Activated CD4-positive, alpha-beta T cell treated with anti-CD3 and anti-CD28 coated beads, Interleukin-2, amount 10 ng/mL, durations not matched to agents 7 days and 5 days (primary cell): ENCODE measurements around the gene IPO9. TPM values are rescaled to one million over a fixed set of nuclear protein-coding genes. Genes with fewer than 3 reads are reported as not detected.

Experiments used
- CTCF ChIA-PET: fragments of 350-600 bp; sonication (Branson Sonifier 250); formaldehyde crosslinking; loops from one replicate; lab custom pipeline; 2021; ENCODE audit warnings: antibody characterized with exemption; lab: Charles Lee
- POLR2A ChIA-PET: fragments of 350-600 bp; sonication (Branson Sonifier 250); formaldehyde crosslinking; loops from one replicate; lab custom pipeline; 2021; ENCODE audit warnings: antibody characterized with exemption; lab: Charles Lee
- DNase-seq: peaks from one replicate; pipeline ENCODE4 v3.0.0-alpha.2; 2020
- H3K27ac Mint-ChIP-seq: one replicate; pipeline ENCODE4 v1.8.0; 2021; ENCODE audit warnings: mild to moderate bottlenecking, moderate library complexity, mixed read lengths
- H3K27me3 Mint-ChIP-seq: one replicate; pipeline ENCODE4 v1.8.0; 2021; ENCODE audit warnings: mixed read lengths
- H3K36me3 Mint-ChIP-seq: one replicate; pipeline ENCODE4 v1.8.0; 2021; ENCODE audit warnings: low read depth, mixed read lengths
- H3K4me1 Mint-ChIP-seq: one replicate; pipeline ENCODE4 v1.8.0; 2021; ENCODE audit warnings: mixed read lengths
- H3K4me3 Mint-ChIP-seq: one replicate; pipeline ENCODE4 v1.8.0; 2021; ENCODE audit warnings: mild to moderate bottlenecking, moderate library complexity, mixed read lengths
- H3K9me3 Mint-ChIP-seq: one replicate; pipeline ENCODE4 v1.8.0; 2021; ENCODE audit warnings: mixed read lengths
- total RNA-seq, 2 experiments: library from RNA; stranded (reverse); gene quantifications; one replicate each; pipeline ENCODE4 v1.2.3, GENCODE V29; 2021

The IPO9 gene
- total RNA-seq, 2 experiments from 2014 or later: 47.9 to 52.4 TPM

- no peak for DNase-seq
- Mint-ChIP-seq H3K27me3 (peaks cover 34% of the 10 kb centered on the region), H3K27ac (no peak overlapping the region), H3K36me3 (no peaks in the 10 kb centered on the region), H3K9me3 (no peaks in the 10 kb centered on the region), H3K4me3 (no peak overlapping the region), H3K4me1 (peaks cover 5% of the 10 kb centered on the region)
- CTCF ChIA-PET: interaction anchor here (0.6 to 2.2 kb wide), 4 partner anchors 8 to 79 kb away, joined by 3 to 26 read pairs (median 5); partner anchors contain the start of gene IPO9
- POLR2A ChIA-PET: no interaction called here
Observed at GRCh38 chr1:201886103-201886885, 57.3 kb downstream of the IPO9 start.

DNA sequence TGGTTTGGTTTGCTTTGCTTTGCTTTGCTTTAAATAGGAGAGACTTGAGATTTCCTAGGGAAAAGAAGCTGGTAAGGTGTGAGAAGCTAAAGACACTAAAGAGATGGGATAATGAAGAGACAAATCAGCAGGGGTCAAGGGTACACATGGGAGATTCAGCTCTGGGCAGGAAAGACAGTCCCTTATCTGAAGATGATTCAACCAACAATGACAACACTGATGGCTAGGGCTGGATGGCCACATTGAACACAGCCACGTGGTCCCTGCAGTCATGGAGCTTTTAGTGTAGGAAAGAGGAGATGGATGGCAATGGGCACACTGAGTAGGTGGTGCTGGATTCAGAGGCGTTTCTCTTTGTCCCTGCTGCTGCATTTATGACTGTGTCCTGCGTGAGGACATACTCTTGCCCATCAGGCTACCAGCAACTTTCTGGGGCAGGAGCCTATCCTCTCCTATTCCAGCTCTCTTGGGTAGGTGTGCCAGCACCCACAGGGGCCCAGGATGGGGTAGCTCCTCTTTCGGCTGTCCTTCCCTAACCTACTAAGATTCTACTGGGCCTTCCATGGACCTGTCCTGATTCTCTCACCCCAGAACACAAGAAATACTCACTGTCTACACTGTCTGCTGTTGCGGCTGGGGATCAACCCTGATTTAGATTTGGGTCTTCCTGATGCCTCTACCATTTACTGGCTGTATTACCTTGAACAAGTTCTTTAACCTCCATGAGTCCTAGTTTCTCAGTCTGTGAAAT lies 58.3 kb downstream of the IPO9 start:
- no peaks in the 10 kb centered on the region for H3K36me3 Mint-ChIP-seq
- POLR2A ChIA-PET: no interaction called here

DNA sequence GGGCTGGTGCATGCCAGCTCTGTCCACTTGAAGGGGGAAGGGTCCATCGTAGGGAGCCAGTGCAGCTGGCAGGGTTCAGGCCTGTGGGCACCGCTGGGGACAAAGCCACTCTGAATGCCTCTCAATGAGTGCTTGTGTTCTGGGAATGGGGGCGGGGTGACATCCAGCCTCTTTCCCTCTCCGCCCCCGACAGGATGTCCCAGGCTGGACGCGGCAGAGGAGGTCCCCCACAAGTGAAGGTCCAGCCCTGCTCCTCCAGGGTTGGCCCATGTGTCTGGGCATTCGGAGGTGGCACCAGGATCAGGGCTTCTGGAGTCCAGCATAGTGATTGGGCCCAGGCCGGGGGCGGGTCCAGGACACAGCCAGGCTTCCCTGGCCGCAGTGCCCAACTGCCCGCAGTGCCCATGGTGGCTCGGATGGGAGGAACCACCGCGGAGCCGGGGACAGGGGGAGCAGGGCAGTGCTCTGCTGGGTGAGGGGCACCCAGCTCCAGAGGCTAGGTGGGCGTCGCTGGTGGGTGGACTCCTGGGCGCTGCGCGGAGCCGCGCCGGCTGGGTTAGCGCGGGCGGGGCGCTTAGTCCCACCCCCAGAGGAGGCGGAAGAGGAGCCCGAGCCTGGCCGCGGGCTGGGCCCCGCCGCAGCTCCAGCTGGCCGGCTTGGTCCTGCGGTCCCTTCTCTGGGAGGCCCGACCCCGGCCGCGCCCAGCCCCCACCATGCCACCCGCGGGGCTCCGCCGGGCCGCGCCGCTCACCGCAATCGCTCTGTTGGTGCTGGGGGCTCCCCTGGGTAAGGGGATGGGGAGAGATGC lies 59.5 kb downstream of the IPO9 start, which contains the start of gene SHISA4:
TSS of gene SHISA4 (plus strand) at position 617 of the 808 bp plus-strand sequence. CDS start at position 714, 97 bp downstream.
- POLR2A ChIA-PET: no interaction called here
- peak; percentile 14 for DNase-seq
- no peaks in the 10 kb centered on the region for H3K36me3 Mint-ChIP-seq
- H3K27me3 Mint-ChIP-seq: peaks cover 44% of the 10 kb centered on the region
- CTCF ChIA-PET: no interaction called here
- H3K4me3 Mint-ChIP-seq: peak within 1 kb of the TSS; percentile 26
- no peak within 1 kb of the TSS for H3K27ac Mint-ChIP-seq
- H3K4me1 Mint-ChIP-seq: peaks cover 5% of the 10 kb centered on the region
- no peaks in the 10 kb centered on the region for H3K9me3 Mint-ChIP-seq

More for the DNA sequence above, 58.3 kb downstream of the IPO9 start:
- H3K4me1 Mint-ChIP-seq: peaks cover 5% of the 10 kb centered on the region
- H3K27ac Mint-ChIP-seq: no peak overlapping the region
- no peaks in the 10 kb centered on the region for H3K9me3 Mint-ChIP-seq
- CTCF ChIA-PET: interaction anchor here (1.2 to 2.2 kb wide), 2 partner anchors 9 kb away, joined by 7 to 26 read pairs; no protein-coding TSS in a partner anchor
- H3K27me3 Mint-ChIP-seq: peaks cover 40% of the 10 kb centered on the region
- DNase-seq: no peak
- no peak overlapping the region for H3K4me3 Mint-ChIP-seq

- Mint-ChIP-seq H3K27ac (no peak overlapping the region), H3K27me3 (peaks cover 44% of the 10 kb centered on the region), H3K4me1 (peaks cover 5% of the 10 kb centered on the region), H3K4me3 (peak overlapping the region; percentile 26), H3K36me3 (no peaks in the 10 kb centered on the region), H3K9me3 (no peaks in the 10 kb centered on the region)
- POLR2A ChIA-PET: no interaction called here
- CTCF ChIA-PET: interaction anchor here (0.9 kb wide), 1 partner anchor 46 kb away, joined by 3 read pairs; no protein-coding TSS in a partner anchor
- DNase-seq: no peak
Observed at GRCh38 chr1:201889090-201889968, 60.4 kb downstream of the IPO9 start.

DNA sequence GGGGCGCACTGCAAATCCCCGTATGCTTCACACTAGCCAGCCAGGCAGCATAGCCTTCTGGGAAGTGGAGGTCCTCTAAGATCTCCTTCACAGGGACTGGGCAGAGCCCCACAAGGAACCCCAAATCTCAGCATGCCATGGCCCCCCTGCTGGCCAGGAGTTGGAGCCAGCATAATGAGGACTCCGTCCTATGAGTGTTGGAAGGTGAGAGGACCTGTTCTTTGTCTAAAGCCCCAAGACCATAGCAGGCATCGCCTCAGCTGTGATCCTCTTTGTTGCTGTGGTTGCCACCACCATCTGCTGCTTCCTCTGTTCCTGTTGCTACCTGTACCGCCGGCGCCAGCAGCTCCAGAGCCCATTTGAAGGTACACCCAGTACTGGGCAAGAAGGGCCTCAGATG lies 61.3 kb downstream of the IPO9 start:
- CTCF ChIA-PET: interaction anchor here (0.9 kb wide), 1 partner anchor 47 kb away, joined by 3 read pairs; no protein-coding TSS in a partner anchor
- no peaks in the 10 kb centered on the region for H3K9me3 Mint-ChIP-seq

DNA sequence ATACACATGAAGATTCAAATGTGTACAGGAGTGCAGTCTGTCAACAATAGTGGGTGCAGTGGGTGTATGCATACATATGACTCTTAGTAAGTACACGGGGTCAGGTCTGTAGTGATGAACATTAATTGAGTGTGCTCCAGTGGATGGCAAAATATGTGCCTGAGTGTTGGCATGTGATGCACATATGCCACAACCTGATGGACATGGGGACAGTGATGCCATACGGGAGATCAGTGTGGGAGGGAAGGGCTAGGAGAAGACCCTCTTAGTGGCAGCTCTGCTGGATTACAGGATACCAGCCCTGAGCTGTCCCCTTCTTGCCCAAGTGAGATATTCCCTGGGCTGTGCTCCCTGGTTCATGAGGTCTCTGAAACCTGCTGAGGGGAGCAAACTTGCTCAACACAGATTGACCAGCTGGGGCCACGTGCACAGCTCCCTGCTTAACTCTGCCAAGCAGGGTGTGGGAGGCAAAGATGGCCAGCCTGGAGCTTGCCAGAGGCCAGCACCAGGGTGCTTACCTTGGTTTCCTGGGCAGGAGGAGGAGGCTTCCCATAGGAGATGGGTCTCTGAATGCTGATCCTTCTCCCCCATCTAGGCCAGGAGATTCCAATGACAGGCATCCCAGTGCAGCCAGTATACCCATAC lies 62.0 kb downstream of the IPO9 start:
- Mint-ChIP-seq H3K27me3 (peaks cover 44% of the 10 kb centered on the region), H3K4me1 (peaks cover 11% of the 10 kb centered on the region), H3K27ac (no peak overlapping the region), H3K9me3 (no peaks in the 10 kb centered on the region), H3K4me3 (no peak overlapping the region), H3K36me3 (no peaks in the 10 kb centered on the region)
- POLR2A ChIA-PET: no interaction called here
- DNase-seq: no peak
- CTCF ChIA-PET: interaction anchor here (2.4 kb wide), 1 partner anchor 13 kb away, joined by 6 read pairs; no protein-coding TSS in a partner anchor

More for the DNA sequence above, 61.3 kb downstream of the IPO9 start:
- DNase-seq: no peak
- POLR2A ChIA-PET: no interaction called here
- no peaks in the 10 kb centered on the region for H3K36me3 Mint-ChIP-seq
- H3K4me1 Mint-ChIP-seq: peaks cover 6% of the 10 kb centered on the region
- no peak overlapping the region for H3K27ac Mint-ChIP-seq
- peaks cover 44% of the 10 kb centered on the region for H3K27me3 Mint-ChIP-seq
- H3K4me3 Mint-ChIP-seq: no peak overlapping the region

DNA sequence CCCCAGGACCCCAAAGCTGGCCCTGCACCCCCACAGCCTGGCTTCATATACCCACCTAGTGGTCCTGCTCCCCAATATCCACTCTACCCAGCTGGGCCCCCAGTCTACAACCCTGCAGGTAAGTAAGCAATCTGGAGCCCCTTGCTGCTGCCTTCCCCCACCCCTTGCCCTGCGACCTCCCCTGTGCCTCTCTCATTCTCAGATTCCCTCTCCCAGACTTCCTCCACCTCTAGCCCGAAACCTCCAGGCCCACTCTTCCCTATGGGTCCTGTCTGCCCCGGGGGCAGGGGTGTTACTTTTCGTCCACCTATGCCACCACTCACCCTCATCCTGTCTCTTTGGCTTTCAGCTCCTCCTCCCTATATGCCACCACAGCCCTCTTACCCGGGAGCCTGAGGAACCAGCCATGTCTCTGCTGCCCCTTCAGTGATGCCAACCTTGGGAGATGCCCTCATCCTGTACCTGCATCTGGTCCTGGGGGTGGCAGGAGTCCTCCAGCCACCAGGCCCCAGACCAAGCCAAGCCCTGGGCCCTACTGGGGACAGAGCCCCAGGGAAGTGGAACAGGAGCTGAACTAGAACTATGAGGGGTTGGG lies 62.6 kb downstream of the IPO9 start:
- no peak for DNase-seq
- H3K27me3 Mint-ChIP-seq: peaks cover 42% of the 10 kb centered on the region
- H3K27ac Mint-ChIP-seq: no peak overlapping the region
- CTCF ChIA-PET: interaction anchor here (2.4 kb wide), 1 partner anchor 12 kb away, joined by 6 read pairs; no protein-coding TSS in a partner anchor
- H3K9me3 Mint-ChIP-seq: no peaks in the 10 kb centered on the region
- H3K4me1 Mint-ChIP-seq: peaks cover 17% of the 10 kb centered on the region
- H3K4me3 Mint-ChIP-seq: no peak overlapping the region
- H3K36me3 Mint-ChIP-seq: no peaks in the 10 kb centered on the region
- POLR2A ChIA-PET: interaction anchor here (0.6 kb wide), 1 partner anchor 91 kb away, joined by 3 read pairs; no protein-coding TSS in a partner anchor

GRCh38 chr1:201892211-201892610 lies 63.3 kb downstream of the IPO9 start:
- POLR2A ChIA-PET: interaction anchor here (0.6 kb wide), 1 partner anchor 91 kb away, joined by 3 read pairs; no protein-coding TSS in a partner anchor
- DNase-seq: no peak
- CTCF ChIA-PET: interaction anchor here (0.7 to 7.7 kb wide), 6 partner anchors 10 to 82 kb away, joined by 3 to 57 read pairs (median 3); no protein-coding TSS in a partner anchor
- Mint-ChIP-seq H3K27me3 (peaks cover 35% of the 10 kb centered on the region), H3K36me3 (no peaks in the 10 kb centered on the region), H3K27ac (no peak overlapping the region), H3K9me3 (no peaks in the 10 kb centered on the region), H3K4me1 (peaks cover 19% of the 10 kb centered on the region), H3K4me3 (no peak overlapping the region)

GRCh38 chr1:201893431-201893830 lies 64.5 kb downstream of the IPO9 start:
- no peak overlapping the region for H3K27ac Mint-ChIP-seq
- CTCF ChIA-PET: interaction anchor here (1.4 to 7.7 kb wide), 4 partner anchors 10 to 80 kb away, joined by 3 to 57 read pairs (median 28); no protein-coding TSS in a partner anchor
- no peak overlapping the region for H3K4me3 Mint-ChIP-seq
- DNase-seq: no peak
- H3K36me3 Mint-ChIP-seq: no peaks in the 10 kb centered on the region
- peaks cover 25% of the 10 kb centered on the region for H3K27me3 Mint-ChIP-seq
- POLR2A ChIA-PET: interaction anchor here (1.2 kb wide), 1 partner anchor 16 kb away, joined by 6 read pairs; no protein-coding TSS in a partner anchor
- H3K9me3 Mint-ChIP-seq: no peaks in the 10 kb centered on the region
- peaks cover 18% of the 10 kb centered on the region for H3K4me1 Mint-ChIP-seq

- Mint-ChIP-seq H3K4me3 (no peak overlapping the region), H3K9me3 (no peaks in the 10 kb centered on the region), H3K4me1 (peaks cover 17% of the 10 kb centered on the region), H3K27me3 (peaks cover 25% of the 10 kb centered on the region), H3K36me3 (no peaks in the 10 kb centered on the region), H3K27ac (no peak overlapping the region)
- ChIA-PET CTCF (interaction anchor here (0.7 to 7.7 kb wide), 8 partner anchors 8 to 225 kb away, joined by 3 to 57 read pairs (median 17); no protein-coding TSS in a partner anchor), POLR2A (interaction anchor here (0.6 to 1.2 kb wide), 2 partner anchors 17 to 71 kb away, joined by 4 to 6 read pairs; no protein-coding TSS in a partner anchor)
- no peak for DNase-seq
Observed at GRCh38 chr1:201894343-201895119, 65.6 kb downstream of the IPO9 start.
